ENCODE data around the gene MMADHC. TPM values are rescaled to one million over a fixed set of nuclear protein-coding genes. Genes with fewer than 3 reads are reported as not detected.

MMADHC gene
- 53.5 TPM for total RNA-seq

- intact Hi-C loops (cut with DNase I) = no loop called here
- peak; percentile 96 for DNase-seq (ENCODE audit: low spot score)
- peak; percentile 99 for ATAC-seq
These were observed at the start of gene MMADHC for GRCh38 chr2:149587220-149587949. TSS of gene MMADHC (minus strand) at chr2:149587775. CDS start at chr2:149587097, 678 bp downstream.

GRCh38 chr2:149634103-149634502 is 46.5 kb upstream of the MMADHC start:
- no peak for ATAC-seq
- intact Hi-C loops (cut with DNase I) = no loop called here
- DNase-seq (ENCODE audit: low spot score) = no peak

GRCh38 chr2:149630445-149630844 is 42.9 kb upstream of the MMADHC start:
- intact Hi-C loops (cut with DNase I) = no loop called here
- no peak for DNase-seq (ENCODE audit: low spot score)
- no peak for ATAC-seq

DNA sequence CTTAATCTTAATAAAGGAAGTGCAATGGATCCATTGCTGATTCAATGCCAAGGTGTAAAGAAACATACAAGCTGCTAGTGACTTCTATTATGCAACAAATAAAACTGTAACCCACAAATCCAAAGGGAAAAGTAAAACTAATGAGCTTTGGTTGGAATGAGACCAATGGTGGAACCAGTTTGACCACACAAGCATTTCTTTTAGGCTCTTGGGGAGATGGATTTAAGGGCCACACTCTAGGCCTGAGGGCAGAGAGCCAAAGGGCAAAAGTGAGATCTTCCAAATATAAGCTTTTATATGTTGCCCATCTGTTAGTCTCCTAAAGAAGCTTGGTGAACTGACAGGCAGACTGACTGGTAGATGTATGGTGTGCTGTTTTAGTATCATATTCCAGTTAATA is 41.5 kb upstream of the MMADHC start:
- ATAC-seq = peak; percentile 75
- DNase-seq (ENCODE audit: low spot score) = no peak
- intact Hi-C loops (cut with DNase I) = no loop called here

GRCh38 chr2:149627111-149627801 is 39.7 kb upstream of the MMADHC start:
- intact Hi-C loops (cut with DNase I) = no loop called here
- ATAC-seq (no peak), DNase-seq (ENCODE audit: low spot score) (no peak)

- ATAC-seq (no peak), DNase-seq (ENCODE audit: low spot score) (no peak)
- intact Hi-C loops (cut with DNase I) = no loop called here
These were observed 38.1 kb upstream of the MMADHC start for GRCh38 chr2:149625671-149626070.

DNA sequence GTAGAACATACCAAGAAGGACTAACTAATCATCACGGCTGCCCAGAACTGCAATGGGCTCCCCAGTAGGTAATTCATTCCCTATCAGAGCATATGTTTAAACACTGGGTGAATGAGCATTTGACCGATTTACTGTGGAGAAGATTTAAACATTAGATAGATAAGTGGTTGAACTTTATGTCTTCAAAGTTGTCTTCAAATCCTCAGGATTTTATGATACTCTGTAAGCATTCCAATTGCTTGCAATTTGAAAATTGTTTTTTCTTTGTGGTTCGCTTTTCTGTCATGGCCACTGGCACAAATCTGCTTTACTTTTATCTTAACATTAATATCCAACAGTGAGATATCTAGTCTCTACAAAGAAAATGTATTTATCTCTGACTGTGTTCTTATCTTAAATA is 37.7 kb upstream of the MMADHC start:
- DNase-seq (ENCODE audit: low spot score) (no peak), ATAC-seq (no peak)
- intact Hi-C loops (cut with DNase I) = no loop called here

- DNase-seq (ENCODE audit: low spot score) = no peak
- no peak for ATAC-seq
- intact Hi-C loops (cut with DNase I) = no loop called here
These were observed 34.8 kb upstream of the MMADHC start for GRCh38 chr2:149622343-149622742.

- DNase-seq (ENCODE audit: low spot score) (no peak), ATAC-seq (no peak)
- intact Hi-C loops (cut with DNase I) = no loop called here
These were observed 29.9 kb upstream of the MMADHC start for GRCh38 chr2:149617476-149617875.

- ATAC-seq = no peak
- DNase-seq (ENCODE audit: low spot score) = no peak
- intact Hi-C loops (cut with DNase I) = no loop called here
These were observed 29.3 kb upstream of the MMADHC start for GRCh38 chr2:149616681-149617456.

DNA sequence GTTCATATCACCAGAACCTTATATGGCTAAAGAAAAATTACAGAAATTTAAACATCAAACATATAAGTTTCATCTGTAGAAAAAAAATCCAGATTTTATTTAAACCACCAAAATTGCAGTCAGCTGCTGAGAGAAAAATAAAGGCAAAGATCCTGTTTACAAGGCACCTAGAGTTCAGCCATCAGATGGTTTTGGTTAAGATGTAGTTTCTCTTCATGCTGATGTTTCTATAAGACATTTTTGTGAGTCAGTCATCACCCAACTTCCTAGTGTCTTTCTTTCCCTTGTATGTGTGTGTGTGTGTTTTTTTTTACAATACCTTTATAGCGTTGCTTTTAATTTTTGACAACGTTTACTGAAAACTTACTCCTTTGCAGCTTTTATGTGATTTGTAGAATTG is 26.1 kb upstream of the MMADHC start:
- ATAC-seq = no peak

GRCh38 chr2:149612122-149612521 is 24.5 kb upstream of the MMADHC start:
- DNase-seq (ENCODE audit: low spot score) = no peak
- intact Hi-C loops (cut with DNase I) = no loop called here
- ATAC-seq = peak; percentile 62

More for the DNA sequence above, 26.1 kb upstream of the MMADHC start:
- intact Hi-C loops (cut with DNase I) = no loop called here
- DNase-seq (ENCODE audit: low spot score) = no peak

DNA sequence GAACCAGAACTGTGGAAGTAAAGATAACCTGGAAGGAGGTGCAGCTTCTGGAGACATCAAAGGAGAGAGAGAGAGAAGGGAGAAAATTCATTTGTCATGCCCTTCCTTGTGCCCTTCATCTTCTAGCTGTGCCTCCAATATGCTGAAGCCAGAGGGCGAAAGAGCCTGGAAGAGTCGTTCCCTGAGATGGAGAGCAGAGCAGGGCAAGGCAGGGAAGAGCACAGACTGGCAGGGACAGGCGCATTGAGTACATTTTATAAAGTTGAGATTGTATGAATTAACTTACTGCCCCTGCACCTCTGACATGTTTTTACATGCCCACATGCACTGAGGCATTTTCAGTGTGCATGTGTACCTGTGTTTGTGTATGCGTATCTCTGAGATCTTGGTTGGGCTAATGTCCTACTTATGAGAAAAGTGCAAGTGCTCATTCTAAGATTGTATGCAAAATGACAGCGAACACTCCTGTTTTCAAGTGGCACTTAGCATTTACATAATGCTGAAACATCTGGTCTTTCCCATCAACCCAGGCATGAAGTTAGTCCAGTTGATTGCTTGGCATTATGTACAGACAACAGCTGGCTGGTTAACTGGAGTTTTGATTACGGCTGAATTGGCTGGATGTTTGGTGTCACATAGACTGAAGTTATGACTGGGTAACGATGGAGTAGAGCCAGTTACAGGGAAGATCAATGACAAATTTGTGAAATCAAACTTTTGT is 23.7 kb upstream of the MMADHC start:
- intact Hi-C loops (cut with DNase I) = no loop called here
- no peak for DNase-seq (ENCODE audit: low spot score)
- ATAC-seq = peak; percentile 32

DNA sequence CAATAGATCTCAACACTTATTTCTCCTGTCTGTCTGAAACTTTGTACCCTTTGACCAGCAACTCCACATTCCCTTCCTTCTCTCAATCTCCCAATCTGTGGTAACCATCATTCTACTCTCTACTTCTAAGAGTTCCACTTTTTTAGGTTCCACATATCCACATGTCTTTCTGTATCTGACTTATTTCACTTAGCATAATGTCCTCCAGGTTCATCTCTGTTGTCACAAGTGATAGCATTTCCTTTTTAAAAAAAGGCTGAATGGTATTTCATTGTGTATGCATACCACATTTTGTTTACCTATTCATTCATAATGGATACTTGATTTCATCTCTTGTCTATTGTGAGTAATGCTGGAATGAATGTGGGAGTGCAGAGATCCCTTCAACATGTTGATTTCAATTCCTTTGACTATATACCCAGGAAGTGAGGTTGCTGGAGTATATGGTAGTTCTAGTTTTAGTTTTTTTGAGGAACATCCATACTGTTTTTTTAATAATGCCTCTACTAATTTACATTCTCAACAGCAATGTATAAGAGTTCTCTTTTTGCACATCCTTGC is 18.8 kb upstream of the MMADHC start:
- DNase-seq (ENCODE audit: low spot score) = no peak
- no peak for ATAC-seq
- intact Hi-C loops (cut with DNase I) = no loop called here

GRCh38 chr2:149603248-149603647 is 15.7 kb upstream of the MMADHC start:
- ATAC-seq (no peak), DNase-seq (ENCODE audit: low spot score) (no peak)
- intact Hi-C loops (cut with DNase I) = no loop called here

DNA sequence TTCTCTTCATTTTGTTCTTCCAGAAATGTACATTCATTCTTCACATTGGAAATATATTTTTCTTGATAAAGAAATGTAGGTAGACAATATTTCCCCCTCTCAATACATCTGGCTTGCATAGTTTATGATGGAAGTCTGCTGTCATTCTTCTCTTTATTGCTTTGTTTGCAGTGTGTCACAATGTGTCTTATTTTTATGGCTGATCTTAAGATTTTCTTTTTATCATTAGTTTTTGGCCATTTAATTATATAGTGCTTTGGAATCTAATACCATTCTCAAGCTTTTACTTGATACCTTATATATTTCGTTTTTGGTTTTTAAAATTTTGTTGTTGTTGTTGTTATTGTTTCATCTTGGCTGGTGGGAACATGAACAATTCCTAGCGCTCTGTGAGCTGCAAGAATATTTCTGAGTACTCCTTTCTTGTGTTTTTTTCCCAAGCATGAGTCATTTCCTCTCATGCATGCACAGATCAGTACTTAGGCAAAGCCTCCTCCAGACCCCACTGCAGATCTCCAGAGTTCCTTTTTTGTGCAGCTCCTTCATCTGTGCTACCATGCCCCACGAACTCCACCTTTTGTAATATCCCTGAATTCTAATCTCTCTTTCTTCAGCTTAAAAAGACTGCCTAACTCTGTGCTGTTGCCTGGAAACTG is 13.7 kb upstream of the MMADHC start:
- DNase-seq (ENCODE audit: low spot score) = no peak
- ATAC-seq = no peak
- intact Hi-C loops (cut with DNase I) = no loop called here

DNA sequence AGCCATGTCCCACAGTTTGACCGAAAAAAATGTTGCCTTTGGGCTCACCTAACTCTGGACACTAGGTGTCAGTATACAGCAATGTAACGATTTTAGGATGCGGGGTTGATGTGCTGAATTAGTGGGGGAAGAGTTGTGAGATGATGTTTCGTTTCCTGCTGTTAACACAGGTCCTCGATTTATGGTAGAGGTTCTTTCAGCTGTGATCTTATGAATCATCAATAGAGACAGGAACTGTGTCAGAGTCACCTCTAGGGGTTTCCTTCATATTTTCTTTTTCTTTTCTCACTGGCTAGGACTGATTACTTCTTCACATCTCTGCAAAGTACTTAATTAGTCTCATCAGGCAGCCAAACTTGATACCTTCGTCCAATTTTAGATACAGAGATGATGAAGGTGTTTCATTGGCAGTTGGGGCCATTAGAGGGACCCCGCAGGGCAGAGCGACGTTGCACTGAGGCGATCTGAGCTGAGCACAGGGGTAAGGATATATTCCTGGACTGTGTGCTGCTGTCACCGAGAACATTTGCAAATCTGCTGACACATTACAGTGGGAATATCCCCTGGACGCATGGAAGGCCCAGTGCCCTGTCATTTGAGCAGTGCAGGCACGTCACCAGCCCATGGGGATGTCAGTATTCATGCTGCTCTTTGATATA is 10.2 kb upstream of the MMADHC start:
- no peak for DNase-seq (ENCODE audit: low spot score)
- ATAC-seq = peak; percentile 93
- intact Hi-C loops (cut with DNase I) = loop anchor here (10.0 kb wide), 1 partner anchor 1457 kb away; no protein-coding TSS in a partner anchor
